Retinal pigment epithelial cell (primary cell): ENCODE measurements around the gene GALNT18.

ENCODE experiments used
- DNase-seq: peaks from one replicate; pipeline ENCODE4 v3.0.0-alpha.2; 2010; ENCODE audit warnings: low read depth
- H3K4me3 ChIP-seq: 2 replicates; pipeline ENCODE4 v1.5.1; 2011; ENCODE audit warnings: mild to moderate bottlenecking, low read length, control low read depth, moderate library complexity
- CTCF ChIP-seq: conservative IDR thresholded peaks from 2 replicates; pipeline ENCODE4 v1.5.1; 2011; ENCODE audit warnings: low read depth, low read length, control low read depth, inconsistent platforms

Gene GALNT18

DNA sequence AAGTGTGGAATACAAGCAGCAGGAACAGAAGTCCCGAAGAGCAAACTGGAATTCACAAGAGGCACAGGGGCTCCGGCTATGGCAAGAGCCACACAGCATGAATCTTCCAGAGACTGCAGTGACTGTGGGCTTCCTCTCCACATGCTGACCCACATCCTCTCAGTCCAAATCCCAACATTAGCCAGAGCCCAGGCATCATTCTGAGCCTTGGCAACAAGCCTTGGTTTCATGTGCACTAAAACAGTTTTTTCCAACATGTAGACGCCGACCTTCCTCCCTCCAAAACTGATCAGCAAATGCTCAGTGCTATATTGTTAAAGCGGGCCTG, 177.0 kb downstream of the GALNT18 start:
- DNase-seq, result no peak
- H3K4me3 ChIP-seq, result no peak overlapping the region
- TF ChIP-seq CTCF, result no peak

DNA sequence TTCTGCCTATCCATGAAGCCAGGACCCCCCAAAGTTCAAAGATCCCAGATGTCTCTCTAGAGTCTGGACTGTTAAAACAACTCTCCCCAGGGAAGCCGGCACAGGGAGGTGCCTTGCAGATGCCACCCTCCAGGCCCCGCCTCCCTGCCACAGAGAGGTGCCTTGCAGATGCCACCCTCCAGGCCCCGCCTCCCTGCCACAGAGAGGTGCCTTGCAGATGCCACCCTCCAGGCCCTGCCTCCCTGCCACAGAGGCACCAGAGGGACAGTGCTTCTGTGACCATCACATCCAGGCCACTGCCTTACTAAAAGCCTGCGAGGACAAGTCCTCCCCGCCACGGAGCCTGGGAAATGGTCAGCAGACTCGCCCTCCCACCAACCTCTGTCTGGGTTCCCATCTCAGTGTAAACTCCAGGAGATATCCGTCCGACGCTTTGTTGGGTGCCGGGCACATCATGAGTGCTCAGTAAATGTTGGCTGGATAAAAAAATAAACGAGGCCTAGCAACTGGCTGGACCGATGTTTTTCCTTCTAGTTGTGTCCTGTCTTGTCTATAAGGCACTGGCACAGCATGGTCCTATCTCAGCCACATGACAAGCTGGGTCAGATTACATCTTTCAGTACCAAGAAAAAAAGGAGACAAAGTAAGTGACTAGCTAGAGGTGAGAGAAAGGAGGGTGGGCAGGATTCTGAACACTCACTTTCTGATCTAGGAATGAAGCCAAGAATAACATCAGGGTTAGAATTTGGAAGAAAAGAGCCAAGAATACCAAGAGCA, 177.6 kb downstream of the GALNT18 start:
- H3K4me3 ChIP-seq, result no peak overlapping the region
- DNase-seq, result peak; percentile 51
- no peak for TF ChIP-seq CTCF

GRCh38 chr11:11442791-11443190, 179.0 kb downstream of the GALNT18 start:
- no peak for TF ChIP-seq CTCF
- H3K4me3 ChIP-seq, result no peak overlapping the region
- DNase-seq, result no peak

DNA sequence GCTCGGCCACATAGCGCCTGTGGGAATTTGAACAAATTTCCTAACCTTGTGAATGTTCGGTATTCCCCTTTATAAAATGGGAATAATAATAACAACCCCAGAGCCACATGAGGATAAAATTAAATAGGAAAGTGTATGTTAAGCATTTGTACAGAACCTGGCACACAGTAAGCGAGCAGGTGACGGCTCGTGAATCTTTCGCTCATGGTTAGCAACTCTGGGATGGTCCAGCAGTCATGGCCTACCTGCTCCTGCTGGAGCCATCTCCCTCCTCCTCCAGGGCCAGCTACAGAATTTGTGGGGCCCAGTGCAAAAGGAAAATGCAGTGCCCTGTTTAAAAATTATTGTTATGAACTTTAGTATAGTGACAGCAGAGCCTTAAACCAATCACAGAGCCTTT, 180.3 kb downstream of the GALNT18 start:
- no peak for TF ChIP-seq CTCF
- no peak overlapping the region for H3K4me3 ChIP-seq
- no peak for DNase-seq

GRCh38 chr11:11441091-11441490, 180.7 kb downstream of the GALNT18 start:
- no peak overlapping the region for H3K4me3 ChIP-seq
- no peak for DNase-seq
- TF ChIP-seq CTCF, result no peak

DNA sequence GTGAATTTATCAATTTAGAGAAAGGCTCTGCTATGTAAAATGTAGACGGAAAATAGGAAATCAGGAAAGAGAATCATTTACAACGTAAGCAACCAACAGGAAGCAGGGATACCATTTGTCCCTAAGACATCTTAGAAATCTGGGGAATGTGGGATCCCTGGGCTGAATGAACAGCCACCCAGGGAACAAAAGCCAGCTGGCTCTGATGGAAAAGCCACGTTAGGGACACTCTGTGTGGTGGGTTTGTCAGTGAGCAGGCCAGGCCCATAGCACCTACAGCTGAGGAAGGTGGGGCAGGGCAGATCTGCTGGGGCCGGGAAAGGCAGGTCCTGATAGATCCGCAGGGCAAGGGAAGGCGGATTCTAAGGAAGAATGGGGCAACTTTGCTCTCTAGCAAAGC, 181.7 kb downstream of the GALNT18 start:
- no peak for DNase-seq
- H3K4me3 ChIP-seq, result no peak overlapping the region
- TF ChIP-seq CTCF, result no peak

DNA sequence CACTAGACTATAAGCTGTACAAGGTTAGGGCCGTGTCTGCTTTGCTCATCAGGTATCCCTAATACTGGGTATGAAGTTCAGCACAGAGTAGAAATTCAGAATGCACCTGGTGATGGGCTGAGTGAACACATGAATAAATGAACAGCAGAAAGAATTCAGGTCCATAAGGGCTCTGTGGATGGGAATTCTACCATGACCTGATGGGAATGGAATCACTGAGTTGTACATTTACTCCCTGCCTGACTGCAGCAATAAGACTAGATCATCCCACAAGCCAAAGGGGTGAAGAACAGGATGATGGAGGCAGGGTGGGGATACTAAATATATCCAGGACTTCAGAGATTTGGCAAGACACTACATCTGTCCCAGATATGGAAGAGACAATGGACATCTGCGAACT, 182.2 kb downstream of the GALNT18 start:
- DNase-seq, result no peak
- TF ChIP-seq CTCF, result no peak

More for the DNA sequence above, 182.2 kb downstream of the GALNT18 start:
- no peak overlapping the region for H3K4me3 ChIP-seq
